Fibroblast of the aortic adventitia (primary cell): ENCODE results near the gene SYCE1. TPM values are rescaled to one million over a fixed set of nuclear protein-coding genes. Genes with fewer than 3 reads are reported as not detected.

Source experiments
- DNase-seq: peaks from one replicate; pipeline ENCODE4 v3.0.0-alpha.2; 2010; ENCODE audit warnings: low read depth
- H3K4me3 ChIP-seq: 2 replicates; pipeline ENCODE4 v1.5.1; 2011; ENCODE audit warnings: low read depth, mild to moderate bottlenecking, control low read depth, low read length, moderate library complexity
- CTCF ChIP-seq: IDR thresholded peaks from 2 replicates; pipeline ENCODE4 v1.5.1; 2011; ENCODE audit warnings: mild to moderate bottlenecking, low read length, control low read depth, inconsistent platforms; ENCODE audit not compliant: insufficient read depth
- total RNA-seq: library from RNA; depleted of rRNA; stranded (reverse); fragments of >200 nt; gene quantifications from 2 replicates; pipeline ENCODE4 v1.2.3, GENCODE V29; 2012; ENCODE audit warnings: low replicate concordance

SYCE1 gene
- total RNA-seq, 1 donor, result 0.09 TPM

DNA sequence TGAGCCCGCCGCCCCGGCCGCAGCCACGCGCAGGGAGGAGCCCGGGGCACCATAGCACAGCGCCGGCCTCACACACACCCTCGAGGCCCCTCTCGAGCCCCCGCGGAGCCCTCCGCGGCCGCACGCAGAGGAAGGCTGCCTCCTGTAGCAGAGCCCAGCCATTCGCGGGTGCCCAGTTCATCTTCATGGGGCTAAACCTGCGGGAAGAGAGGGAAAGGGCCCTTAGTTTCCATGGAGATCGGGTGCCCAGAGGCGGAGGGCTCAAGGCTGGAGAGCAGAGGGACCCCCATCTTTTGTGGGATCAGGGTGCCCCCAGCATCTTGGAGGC lies 2.9 kb upstream of the SYCE1 start:
- no peak for DNase-seq
- TF ChIP-seq CTCF, result no peak

DNA sequence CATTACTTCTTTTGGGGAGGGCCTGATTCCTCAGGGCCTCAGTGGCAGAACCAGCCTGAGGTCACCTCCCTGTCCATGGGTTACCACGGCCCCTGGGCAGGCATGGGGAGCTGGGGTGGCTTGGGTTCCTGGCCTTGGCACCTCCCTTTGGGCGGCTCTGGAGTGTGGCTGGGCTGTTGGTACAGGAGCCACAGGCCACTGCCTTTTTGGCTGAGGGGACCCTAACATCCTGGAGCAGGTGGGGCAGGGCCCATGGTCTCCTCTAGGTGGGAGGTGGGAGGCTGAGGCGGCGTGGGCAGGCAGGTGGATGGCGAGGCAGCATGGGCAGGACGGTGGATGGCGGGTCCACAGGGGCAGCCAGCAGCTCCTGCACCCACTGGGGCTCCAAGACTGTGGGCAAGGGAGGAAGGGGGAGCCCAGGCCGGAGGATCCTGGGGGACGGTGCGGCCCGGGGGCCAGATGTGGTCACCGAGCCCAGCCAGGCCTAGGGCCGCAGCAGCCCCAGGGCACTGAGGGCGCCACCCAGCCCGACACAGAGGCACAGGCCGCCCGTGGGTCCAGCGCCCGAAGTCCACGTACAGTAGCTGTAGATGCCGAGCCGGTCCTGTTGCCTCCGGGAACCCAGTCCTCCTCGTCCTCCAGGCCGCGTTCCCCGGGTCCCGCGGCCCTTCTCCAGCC lies 2.4 kb upstream of the SYCE1 start:
- no peak for DNase-seq
- no peak overlapping the region for H3K4me3 ChIP-seq
- TF ChIP-seq CTCF, result no peak

More for the DNA sequence above, 2.9 kb upstream of the SYCE1 start:
- no peak overlapping the region for H3K4me3 ChIP-seq

GRCh38 chr10:133567119-133567518 lies 1.7 kb upstream of the SYCE1 start:
- DNase-seq, result no peak
- TF ChIP-seq CTCF, result no peak
- no peak overlapping the region for H3K4me3 ChIP-seq

DNA sequence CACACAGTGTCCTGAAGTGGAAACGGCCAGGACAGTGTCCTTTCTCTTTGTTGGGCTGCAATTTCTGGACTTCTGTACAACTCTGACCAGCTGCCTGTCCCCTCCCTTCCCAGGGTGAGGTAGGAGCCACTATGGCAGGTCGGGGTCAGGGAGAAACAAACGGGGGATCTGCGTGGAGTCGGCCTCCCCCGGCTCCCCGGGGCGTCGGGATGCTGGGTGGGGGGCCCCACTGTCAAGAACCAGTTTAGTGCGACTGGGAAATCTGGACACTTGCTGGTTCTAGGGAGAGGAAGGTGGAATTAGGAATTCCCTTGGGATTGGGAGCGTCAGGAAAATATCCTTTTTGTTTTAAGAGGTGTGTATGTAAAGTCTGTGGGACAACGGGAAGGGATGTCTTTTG lies 567 bp downstream of the SYCE1 start:
- DNase-seq, result no peak
- TF ChIP-seq CTCF, result no peak

DNA sequence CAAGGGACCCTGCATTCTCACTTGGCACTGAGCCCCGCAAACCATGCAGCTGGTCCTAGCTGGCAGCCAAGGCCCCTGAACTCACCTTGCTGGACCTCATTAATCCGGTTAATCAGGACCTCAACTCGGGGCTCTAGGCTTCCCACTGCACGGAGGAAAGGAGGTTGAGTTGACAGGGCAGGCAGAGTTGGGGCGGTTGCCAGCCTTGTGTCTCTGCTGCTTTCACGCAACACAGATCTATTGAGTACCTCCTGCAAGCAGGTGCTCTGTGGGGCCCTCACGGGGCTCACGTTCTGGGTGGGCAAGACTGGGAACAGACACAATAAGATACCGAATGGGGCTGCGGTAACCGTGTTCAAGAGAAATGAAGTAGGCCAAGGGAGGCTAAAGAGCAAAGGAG lies 6.2 kb downstream of the SYCE1 start:
- TF ChIP-seq CTCF, result no peak
- H3K4me3 ChIP-seq, result no peak overlapping the region
- DNase-seq, result no peak

More for the DNA sequence above, 567 bp downstream of the SYCE1 start:
- H3K4me3 ChIP-seq, result no peak overlapping the region

DNA sequence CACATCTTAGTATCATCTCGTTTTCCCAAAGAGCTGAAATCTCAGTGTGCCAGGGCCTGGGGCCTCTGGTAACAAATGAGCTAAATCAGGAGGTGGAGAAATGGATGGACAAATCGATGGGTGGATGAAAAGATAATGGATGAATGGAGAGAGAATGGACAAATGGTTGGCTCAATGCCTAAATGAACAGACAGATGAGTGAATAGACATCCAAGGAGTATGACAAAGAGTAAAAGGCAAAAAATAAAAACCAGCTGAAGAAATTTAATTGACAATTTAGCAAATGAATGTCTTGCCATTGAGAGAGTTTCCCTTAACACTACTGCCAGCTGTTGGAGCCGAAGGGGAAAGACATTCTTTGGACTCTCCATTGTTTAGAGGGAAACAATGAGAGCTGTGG lies 8.0 kb downstream of the SYCE1 start:
- DNase-seq, result no peak
- TF ChIP-seq CTCF, result no peak
- no peak overlapping the region for H3K4me3 ChIP-seq

DNA sequence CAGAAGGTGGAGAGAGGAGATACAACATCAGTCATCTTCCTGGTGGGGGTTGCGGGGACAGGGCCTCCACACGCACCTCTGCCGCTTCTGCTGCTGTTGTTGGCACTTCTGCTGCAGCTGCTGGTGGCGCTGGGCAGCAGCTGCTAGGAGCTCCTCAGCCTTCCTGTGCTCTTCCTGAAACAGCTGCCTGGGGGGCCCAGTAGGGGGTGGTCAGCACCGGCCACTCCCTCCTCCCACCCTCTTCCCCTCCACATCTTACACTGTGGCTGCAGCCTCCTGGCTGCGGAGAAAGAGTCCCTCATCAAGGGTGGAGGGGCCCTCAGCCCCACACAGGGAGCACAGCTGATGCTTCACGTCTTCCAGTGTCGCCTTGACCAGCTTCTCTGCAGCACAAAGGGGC lies 9.9 kb downstream of the SYCE1 start:
- H3K4me3 ChIP-seq, result no peak overlapping the region
- no peak for DNase-seq

More for the DNA sequence above, 9.9 kb downstream of the SYCE1 start:
- no peak for TF ChIP-seq CTCF
